Nucleus accumbens (tissue), 56 donors: Measurements from ENCODE around the gene MAPK1.
A peak's percentile ranks its signal among the peaks of the same experiment; 100 is the strongest.

Source experiments
- DNase-seq, 56 donors: peaks; one replicate each; lab custom pipeline; 2025; lab: John Stamatoyannopoulos, UW

MAPK1 gene

GRCh38 chr22:21710156-21710555 lies 157.3 kb downstream of the MAPK1 start:
- DNase-seq, result peak in 5 of 56 donors; percentile 9 to 26 (median 11)

- DNase-seq, result no peak
Measured at GRCh38 chr22:21709688-21710087, 157.8 kb downstream of the MAPK1 start.

GRCh38 chr22:21708960-21709359 lies 158.5 kb downstream of the MAPK1 start:
- DNase-seq, result no peak

GRCh38 chr22:21707677-21708076 lies 159.8 kb downstream of the MAPK1 start:
- no peak for DNase-seq
